WI38 (cell line): ENCODE data around the gene SH3TC1.

Source experiments
- H3K4me3 ChIP-seq: 2 replicates; pipeline ENCODE4 v1.5.1; 2011; ENCODE audit warnings: low read depth, mild to moderate bottlenecking, control low read depth, low read length
- CTCF ChIP-seq: IDR thresholded peaks from 2 replicates; pipeline ENCODE4 v1.5.1; 2012; ENCODE audit warnings: low read depth, mild to moderate bottlenecking, control low read depth, low read length

Gene SH3TC1

GRCh38 chr4:8153441-8153840 lies 45.6 kb upstream of the SH3TC1 start:
- no peak for TF ChIP-seq CTCF
- no peak overlapping the region for H3K4me3 ChIP-seq

GRCh38 chr4:8155048-8155447 lies 44.0 kb upstream of the SH3TC1 start:
- H3K4me3 ChIP-seq = no peak overlapping the region
- TF ChIP-seq CTCF = no peak

GRCh38 chr4:8155660-8156421 lies 43.2 kb upstream of the SH3TC1 start:
- TF ChIP-seq CTCF = no peak
- no peak overlapping the region for H3K4me3 ChIP-seq

GRCh38 chr4:8156617-8157016 lies 42.5 kb upstream of the SH3TC1 start:
- H3K4me3 ChIP-seq = no peak overlapping the region
- no peak for TF ChIP-seq CTCF

- no peak for TF ChIP-seq CTCF
- H3K4me3 ChIP-seq = no peak overlapping the region
These were observed 41.6 kb upstream of the SH3TC1 start for GRCh38 chr4:8157496-8157895.

- H3K4me3 ChIP-seq = peak overlapping the region; percentile 48
- no peak for TF ChIP-seq CTCF
These were observed 41.0 kb upstream of the SH3TC1 start for GRCh38 chr4:8157944-8158709.
